HG02973 (cell line): ENCODE data around the gene KIF13A.

Experiments
- ATAC-seq: cut with Tn5 transposase; IDR thresholded peaks from one replicate; pipeline ENCODE4 v1.9.1; 2021; ENCODE audit warnings: moderate library complexity; ENCODE audit not compliant: unreplicated experiment

The KIF13A gene

DNA sequence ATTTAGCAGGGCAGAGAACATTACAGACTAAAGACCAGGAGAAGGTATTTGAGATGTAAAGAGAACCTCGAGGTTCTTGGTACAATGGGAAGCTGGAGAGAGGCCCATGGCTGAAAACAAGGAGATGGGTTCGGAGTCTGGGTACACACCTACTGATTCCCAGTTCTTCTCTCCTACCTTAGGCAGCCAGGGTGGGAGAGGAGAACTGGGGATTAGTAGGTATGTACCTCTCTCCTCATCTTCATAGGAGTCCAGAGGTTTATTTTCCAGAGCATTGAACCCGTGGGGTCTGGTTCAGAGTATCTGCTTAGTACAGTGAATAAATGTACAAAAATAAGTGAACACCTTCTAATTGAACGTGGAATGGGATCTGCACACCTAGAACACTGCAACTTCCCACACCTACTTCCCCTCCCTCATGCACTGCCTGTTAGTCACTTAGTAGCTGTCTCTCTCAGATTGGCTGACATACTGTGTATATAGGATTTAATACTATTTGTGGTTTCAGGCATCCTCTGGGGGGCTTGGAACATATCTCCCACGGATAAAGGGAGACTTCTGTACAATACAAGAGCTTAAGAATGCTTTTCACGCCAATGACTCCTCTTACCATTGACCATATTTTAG lies 257.2 kb downstream of the KIF13A start:
- no peak for ATAC-seq

DNA sequence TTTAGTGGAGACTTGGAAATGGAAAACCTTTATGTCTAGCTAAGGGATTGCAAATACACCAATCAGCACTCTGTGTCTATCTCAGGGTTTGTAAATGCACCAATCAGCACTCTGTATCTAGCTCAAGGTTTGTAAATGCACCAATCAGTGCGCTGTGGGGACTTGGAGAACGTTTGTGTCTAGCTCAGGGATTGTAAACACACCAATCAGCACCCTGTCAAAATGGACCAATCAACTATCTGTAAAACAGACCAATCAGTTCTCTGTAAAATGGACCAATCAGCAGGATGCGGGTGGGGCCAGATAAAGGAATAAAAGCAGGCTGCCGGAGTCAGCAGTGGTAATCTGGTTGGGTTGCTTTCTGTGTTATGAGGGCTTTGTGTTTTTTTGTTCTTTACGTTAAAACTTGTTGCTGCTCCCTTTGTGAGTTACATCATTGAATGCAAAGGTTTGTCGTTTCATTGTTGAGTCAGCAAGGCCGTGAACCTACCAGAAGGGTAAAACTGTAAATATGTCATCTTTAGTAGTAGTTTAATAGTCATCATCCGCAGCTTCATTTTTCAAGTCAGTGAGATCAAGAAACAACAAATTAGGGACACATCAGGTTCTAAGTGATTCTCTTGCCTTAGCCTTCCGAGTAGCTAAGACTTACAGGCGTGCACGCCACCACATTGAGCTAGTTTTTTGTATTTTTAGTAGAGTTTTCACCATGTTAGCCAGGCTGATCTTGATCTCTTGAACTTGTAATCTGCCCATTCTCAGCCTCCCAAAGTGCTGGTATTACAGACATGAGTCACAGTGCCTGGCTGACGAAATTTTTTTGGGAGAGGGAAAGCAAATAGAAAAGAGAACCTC lies 258.0 kb downstream of the KIF13A start:
- ATAC-seq, result no peak

DNA sequence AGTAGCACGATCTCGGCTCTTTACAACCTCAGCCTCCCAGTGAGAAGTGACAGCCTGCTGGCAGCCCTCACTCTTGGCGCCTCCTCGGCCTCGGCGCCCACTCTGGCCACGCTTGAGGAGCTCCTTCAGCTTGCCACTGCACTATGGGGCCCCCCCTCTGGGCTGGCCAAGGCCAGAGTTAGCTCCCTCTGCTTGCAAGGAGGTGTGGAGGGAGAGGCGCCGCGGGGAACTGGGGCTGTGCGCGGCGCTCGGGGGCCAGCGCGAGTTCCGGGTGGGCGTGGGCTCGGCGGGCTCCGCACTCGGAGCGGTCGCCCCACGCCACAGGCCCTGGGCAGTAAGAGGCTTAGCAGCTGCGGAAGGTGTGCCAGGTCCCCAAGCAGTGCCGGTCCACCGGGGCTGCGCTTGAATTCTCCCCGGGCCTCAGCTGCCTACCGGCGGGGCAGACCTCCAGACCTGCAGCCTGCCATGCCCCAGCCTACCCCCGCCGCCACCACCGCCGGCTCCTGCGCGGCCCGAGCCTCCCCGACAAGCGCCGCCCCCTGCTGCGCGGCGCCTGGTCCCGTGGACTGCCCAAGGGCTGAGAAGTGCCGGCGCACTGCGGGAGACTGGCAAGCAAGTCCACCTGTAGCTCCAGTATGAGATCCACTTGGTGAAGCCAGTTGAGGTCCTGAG lies 258.7 kb downstream of the KIF13A start:
- ATAC-seq, result no peak

DNA sequence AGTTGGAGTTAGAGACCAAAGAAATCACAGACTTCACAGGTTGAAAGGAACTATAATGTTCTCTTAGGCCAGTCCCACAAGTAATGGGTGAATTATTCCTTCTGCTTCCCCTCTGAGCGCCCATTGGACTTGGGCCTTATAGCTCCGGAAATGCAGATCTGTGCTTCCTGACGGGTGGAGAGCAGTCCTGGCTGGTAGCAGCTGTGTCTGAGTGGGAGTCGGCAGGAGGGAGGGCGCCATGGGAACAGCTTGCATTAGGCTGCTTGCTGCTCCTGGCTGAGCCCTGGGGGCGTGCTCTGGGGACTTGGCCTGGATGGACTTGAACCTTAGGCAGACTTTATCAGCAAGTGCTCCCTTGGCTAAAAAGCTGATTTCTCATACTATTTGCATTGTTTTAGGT lies 262.4 kb downstream of the KIF13A start:
- no peak for ATAC-seq

DNA sequence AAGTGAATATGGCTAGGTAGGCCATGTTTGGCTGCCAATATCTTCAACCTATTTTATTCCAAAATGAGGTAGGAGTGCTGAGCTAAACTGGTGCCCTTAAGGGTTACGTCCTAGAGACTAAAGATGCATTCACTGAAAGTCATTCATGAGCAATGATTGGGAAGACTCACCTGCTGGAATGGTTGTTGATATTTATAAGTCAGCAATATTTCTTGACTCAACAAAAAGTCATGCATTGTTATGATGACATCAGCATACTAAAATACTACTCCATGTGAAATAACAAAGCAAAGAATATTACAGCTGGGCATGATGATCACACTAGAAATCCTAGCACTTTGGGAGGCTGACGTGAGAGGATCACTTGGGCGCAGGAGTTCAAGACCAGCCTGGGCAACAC lies 263.1 kb downstream of the KIF13A start:
- ATAC-seq, result no peak

DNA sequence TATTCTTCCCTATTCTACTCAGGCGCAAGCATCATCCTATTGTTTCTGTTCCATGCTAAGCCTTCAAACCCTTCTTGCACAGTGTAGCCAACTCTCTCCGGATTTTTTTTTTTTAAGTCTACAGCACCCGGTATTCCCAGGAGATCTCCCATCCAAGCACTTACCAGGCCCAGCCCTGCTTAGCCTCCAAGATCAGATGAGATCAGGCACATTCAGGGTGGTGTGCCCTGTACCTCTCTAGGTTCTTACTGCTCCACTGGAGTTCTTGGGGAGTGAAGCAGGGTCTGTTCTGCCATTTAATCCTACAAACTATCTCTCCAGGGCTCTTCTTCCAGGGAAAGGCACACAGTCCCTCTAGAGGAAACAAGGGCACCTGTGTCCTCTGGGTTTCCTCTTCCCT lies 265.8 kb downstream of the KIF13A start:
- no peak for ATAC-seq

DNA sequence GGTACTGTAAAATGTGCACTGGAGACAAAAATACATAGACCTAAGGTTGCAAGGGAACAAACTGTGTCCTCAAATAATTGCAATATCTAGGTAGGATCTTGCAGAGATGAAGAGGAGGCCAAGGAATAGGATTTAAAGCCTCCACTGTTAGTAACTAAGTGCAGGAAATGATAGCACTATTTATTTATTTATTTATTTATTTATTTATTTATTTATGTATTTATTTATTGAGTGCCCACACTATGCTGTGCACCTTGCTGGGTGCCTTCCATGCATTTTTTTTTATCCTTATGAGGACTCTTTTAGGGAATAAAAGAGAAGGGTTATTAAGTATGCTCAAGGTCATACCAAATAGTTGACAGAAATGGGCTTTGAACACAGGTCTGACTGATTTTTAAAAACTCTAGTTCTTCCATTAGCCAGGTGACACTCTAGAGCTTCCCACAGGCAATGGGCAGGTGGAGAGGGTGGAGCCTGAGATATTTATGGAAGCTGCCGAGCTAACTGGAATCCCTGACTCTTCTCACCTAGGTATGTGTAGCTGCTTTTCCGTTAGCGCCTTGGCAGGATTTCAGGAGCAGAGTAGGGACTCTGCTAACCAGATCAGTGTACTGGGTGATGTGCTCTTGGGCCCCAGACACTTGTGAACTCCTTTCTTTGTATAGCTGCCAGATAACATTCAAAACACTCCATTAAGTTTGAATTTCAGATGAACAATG lies 268.0 kb downstream of the KIF13A start:
- no peak for ATAC-seq

DNA sequence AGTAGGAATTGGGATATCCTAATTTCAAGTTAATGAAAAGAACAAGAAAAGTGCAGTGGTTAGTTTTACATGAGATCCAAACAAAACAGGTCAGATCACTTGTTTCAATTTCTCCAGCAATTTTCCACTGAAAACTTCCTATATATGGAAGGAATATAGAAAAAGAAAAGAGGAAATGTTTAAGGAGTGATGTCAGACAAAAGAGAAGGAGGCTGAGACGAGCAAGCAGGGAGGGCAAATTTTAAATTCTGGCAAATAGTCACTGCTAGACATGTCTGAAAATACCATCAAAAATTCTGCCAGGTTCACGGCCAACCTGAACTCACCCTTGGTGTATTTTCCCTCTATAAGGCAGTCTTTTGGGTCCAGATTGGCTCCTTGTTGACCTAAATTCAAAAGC lies 271.2 kb downstream of the KIF13A start:
- no peak for ATAC-seq

DNA sequence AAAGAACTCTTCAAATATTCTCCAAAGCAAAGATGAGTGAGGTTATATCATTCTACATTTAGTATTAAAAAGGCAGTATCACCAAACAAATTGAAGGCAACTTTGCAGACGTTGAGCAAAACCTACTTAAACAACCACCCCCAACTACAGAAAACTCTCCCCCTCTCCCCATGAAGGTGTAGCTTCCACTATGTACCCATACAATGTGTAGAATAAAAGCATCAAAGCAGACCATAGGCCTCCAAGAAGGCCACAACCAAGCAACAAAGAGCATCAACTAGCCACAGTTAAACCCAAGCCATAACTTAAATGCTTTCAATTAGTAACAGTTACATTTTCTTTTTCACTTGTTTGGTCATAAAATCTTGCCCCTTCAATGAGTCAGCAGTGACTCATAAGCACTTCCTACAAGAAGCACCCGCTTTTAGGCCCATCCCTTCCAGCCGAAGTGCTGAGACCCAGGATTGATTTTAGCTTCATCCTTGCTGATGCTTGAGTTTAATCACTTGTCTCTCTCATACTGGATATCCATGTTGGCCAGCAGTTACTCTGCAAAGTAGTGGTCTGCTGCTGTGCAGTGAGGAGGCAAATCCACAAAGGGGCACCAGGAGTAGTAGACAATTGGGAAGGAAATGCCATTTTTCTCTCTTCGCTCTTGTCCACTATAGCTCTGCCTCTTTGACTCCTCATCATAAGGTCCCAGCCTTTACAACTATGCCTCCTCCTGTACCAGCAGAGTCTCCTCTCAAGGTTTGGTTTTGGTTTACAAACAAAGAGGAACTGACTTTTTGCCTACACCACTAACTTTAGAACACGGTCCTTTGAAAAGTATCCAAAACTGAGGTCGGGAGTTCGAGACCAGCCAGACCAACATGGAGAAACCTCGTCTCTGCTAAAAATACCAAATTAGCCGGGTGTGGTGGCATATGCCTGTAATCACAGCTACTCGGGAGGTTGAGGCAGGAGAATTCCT lies 272.3 kb downstream of the KIF13A start:
- peak; percentile 89 for ATAC-seq

DNA sequence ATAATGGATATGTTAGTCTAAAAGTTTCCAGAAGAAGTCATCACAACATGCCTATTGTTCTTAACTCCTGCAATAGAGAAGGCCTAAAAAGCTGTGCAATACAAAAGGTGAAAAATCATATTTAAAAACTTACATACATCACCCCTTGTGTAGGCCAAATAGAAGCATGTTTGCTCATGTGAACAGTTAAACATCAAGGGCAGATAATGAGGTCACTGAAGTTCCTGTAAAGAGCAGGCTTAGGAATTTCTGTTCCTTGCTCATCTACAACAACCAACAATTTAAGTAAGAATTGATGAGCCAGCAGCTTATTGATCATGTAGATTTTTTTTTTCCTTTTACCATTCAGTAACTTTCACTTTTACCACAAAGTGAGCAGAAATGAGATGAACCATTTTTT lies 273.3 kb downstream of the KIF13A start:
- ATAC-seq, result no peak

DNA sequence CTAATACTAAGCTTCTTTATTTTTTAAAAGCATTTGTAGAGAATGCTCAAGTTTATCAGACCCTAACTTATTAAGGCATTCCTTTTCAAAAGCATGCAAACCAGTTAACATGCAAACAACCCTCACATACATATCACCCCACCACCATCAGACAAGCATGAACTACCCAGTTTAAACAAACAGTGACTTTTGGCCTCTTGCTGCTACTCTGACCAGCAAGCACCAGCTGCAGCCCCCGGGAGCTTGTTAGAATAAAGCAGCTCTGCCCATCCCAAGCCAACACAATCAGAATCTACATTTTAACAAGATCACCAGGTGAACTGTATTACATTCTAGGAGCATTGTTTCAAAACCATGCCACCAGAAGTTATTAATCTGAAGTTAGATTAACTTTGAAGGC lies 274.9 kb downstream of the KIF13A start:
- ATAC-seq, result no peak

DNA sequence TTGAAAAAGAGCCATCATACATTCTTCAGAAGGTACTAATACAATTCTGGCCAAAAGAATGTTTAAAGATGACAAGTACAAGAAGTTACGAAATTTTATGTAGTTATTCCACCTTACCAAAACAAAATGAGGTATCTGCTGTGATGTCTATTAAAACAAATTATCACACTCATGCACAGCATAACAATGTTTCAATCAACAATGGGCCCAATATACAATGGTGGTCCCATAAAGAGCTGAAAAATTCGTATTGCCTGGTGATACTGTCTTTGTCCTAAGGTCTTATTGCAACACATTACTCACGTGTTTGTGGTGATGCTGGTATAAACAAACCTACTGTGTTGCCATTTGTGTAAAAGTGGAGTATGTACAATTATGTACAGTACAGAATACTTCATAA lies 277.1 kb downstream of the KIF13A start:
- ATAC-seq, result no peak

DNA sequence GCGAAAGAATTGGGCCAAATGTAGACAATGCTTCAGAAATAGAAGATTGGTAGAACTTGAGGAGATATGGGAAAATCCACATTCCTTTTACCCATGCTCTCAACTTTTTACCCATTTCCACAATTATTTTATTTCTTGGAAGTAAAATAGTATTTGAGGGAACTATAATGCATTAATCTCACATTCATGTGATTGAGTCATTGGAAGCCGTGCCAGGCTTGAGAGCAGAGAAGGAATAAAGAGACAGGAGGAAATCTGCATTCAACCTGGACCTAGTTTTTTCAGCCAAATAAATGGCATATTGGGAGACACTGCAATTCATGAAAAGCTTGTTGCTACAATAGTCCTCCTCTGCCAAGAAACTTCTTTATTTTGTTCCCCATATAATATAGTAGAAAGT lies 278.0 kb downstream of the KIF13A start:
- no peak for ATAC-seq
